ENCODE measurements around the gene RFX1. TPM values are rescaled to one million over a fixed set of nuclear protein-coding genes. Genes with fewer than 3 reads are reported as not detected.

Gene RFX1
- total and polyA plus RNA-seq, 2 of the 13 experiments (the other 11 are each of a cell fraction or from before 2014, with no cell fraction given), result 1.1 to 1.3 TPM

DNA sequence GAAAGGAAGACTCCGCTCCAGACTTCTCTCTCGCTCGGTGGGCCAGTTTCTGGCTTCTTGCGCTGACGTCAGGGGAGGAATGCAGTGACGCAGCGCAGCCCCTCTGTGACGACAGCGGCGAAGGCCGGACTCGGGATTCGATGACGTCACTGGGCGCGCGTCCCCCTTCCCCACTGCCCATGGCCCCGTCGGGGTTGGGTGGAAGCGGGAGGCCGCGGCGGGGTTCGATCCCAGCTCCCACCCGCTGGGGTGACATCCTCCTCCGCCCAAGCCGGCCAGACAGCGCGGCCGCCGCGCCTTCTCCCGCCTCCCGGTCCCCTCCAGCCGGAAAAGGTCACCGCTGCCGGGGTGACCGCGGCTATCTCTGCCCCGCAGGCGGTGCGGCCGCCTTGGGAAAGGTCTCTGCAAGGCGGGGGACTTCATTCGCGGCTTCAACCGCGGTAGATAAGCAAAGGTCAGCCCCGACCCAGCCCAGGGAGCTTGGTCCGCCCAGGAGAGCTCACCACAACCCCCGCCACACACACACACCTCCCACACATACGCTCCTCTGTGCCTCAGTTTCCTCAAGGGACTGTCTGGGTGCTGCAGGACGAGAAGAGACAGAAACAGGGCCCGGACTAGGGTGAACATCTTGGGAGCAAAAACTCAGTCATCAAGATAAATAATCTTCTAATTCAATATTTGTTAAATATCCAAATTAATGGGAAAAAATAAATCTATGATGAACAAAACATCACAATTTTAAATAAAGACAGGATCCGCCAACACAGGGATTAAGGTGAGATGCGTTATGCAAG lies 844 bp upstream of the RFX1 start (continued):
- no peak for TF ChIP-seq ISX (CRISPR knock-in tag; conservative IDR thresholded peaks at IDR 0.05)
- TF ChIP-seq, protein P1, sequence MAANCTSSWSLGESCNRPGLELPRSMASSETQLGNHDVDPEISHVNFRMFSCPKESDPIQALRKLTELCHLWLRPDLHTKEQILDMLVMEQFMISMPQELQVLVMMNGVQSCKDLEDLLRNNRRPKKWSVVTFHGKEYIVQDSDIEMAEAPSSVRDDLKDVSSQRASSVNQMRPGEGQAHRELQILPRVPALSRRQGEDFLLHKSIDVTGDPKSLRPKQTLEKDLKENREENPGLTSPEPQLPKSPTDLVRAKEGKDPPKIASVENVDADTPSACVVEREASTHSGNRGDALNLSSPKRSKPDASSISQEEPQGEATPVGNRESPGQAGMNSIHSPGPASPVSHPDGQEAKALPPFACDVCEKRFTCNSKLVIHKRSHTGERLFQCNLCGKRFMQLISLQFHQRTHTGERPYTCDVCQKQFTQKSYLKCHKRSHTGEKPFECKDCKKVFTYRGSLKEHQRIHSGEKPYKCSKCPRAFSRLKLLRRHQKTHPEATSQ (CRISPR knock-in tag; IDR thresholded peaks at IDR 0.05; ENCODE audit: borderline replicate concordance), result peak; percentile 68; the same call in 1 of the 2 replicates
- TF ChIP-seq ZNF3 (CRISPR knock-in tag; IDR thresholded peaks at IDR 0.05), result no peak
- peak; percentile 81; the same call in 1 of the 2 replicates for TF ChIP-seq ZSCAN21 (CRISPR knock-in tag; IDR thresholded peaks at IDR 0.05; ENCODE audit: borderline replicate concordance)
- TF ChIP-seq ZNF572 (CRISPR knock-in tag; IDR thresholded peaks at IDR 0.05), result no peak
- peak; percentile 56 for TF ChIP-seq GATAD2A (CRISPR knock-in tag; IDR thresholded peaks at IDR 0.05)
- TF ChIP-seq ATF1 (CRISPR knock-in tag; IDR thresholded peaks at IDR 0.05), result peak; percentile 96; the same call in 1 of the 2 replicates
- peak; percentile 43; the same call in 1 of the 2 replicates for TF ChIP-seq ZFP90 (CRISPR knock-in tag; IDR thresholded peaks at IDR 0.05; ENCODE audit: borderline replicate concordance)
- TF ChIP-seq MAFG (CRISPR knock-in tag; IDR thresholded peaks at IDR 0.05), result no peak
- no peak for TF ChIP-seq ZNF264 (CRISPR knock-in tag; IDR thresholded peaks at IDR 0.05)
- TF ChIP-seq ZNF577 (CRISPR knock-in tag; IDR thresholded peaks at IDR 0.05; ENCODE audit: borderline replicate concordance, low read depth), result no peak
- TF ChIP-seq, protein P2, sequence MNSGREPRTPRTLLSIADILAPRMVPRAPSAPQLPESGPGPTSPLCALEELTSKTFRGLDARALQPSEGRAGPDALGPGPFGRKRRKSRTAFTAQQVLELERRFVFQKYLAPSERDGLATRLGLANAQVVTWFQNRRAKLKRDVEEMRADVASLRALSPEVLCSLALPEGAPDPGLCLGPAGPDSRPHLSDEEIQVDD (CRISPR knock-in tag; IDR thresholded peaks at IDR 0.05; ENCODE audit: borderline replicate concordance), result no peak
- TF ChIP-seq ZNF441 (CRISPR knock-in tag; IDR thresholded peaks at IDR 0.05; ENCODE audit: borderline replicate concordance), result 0 out of 2 replicates have a peak, but pooled peaks have one; percentile 51
- TF ChIP-seq, protein P3, sequence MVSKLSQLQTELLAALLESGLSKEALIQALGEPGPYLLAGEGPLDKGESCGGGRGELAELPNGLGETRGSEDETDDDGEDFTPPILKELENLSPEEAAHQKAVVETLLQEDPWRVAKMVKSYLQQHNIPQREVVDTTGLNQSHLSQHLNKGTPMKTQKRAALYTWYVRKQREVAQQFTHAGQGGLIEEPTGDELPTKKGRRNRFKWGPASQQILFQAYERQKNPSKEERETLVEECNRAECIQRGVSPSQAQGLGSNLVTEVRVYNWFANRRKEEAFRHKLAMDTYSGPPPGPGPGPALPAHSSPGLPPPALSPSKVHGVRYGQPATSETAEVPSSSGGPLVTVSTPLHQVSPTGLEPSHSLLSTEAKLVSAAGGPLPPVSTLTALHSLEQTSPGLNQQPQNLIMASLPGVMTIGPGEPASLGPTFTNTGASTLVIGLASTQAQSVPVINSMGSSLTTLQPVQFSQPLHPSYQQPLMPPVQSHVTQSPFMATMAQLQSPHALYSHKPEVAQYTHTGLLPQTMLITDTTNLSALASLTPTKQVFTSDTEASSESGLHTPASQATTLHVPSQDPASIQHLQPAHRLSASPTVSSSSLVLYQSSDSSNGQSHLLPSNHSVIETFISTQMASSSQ (IDR thresholded peaks at IDR 0.05; ENCODE audit: low read depth), result no peak
- TF ChIP-seq, protein P3 (CRISPR knock-in tag; IDR thresholded peaks at IDR 0.05; ENCODE audit: borderline replicate concordance), result no peak
- TF ChIP-seq, protein P4, sequence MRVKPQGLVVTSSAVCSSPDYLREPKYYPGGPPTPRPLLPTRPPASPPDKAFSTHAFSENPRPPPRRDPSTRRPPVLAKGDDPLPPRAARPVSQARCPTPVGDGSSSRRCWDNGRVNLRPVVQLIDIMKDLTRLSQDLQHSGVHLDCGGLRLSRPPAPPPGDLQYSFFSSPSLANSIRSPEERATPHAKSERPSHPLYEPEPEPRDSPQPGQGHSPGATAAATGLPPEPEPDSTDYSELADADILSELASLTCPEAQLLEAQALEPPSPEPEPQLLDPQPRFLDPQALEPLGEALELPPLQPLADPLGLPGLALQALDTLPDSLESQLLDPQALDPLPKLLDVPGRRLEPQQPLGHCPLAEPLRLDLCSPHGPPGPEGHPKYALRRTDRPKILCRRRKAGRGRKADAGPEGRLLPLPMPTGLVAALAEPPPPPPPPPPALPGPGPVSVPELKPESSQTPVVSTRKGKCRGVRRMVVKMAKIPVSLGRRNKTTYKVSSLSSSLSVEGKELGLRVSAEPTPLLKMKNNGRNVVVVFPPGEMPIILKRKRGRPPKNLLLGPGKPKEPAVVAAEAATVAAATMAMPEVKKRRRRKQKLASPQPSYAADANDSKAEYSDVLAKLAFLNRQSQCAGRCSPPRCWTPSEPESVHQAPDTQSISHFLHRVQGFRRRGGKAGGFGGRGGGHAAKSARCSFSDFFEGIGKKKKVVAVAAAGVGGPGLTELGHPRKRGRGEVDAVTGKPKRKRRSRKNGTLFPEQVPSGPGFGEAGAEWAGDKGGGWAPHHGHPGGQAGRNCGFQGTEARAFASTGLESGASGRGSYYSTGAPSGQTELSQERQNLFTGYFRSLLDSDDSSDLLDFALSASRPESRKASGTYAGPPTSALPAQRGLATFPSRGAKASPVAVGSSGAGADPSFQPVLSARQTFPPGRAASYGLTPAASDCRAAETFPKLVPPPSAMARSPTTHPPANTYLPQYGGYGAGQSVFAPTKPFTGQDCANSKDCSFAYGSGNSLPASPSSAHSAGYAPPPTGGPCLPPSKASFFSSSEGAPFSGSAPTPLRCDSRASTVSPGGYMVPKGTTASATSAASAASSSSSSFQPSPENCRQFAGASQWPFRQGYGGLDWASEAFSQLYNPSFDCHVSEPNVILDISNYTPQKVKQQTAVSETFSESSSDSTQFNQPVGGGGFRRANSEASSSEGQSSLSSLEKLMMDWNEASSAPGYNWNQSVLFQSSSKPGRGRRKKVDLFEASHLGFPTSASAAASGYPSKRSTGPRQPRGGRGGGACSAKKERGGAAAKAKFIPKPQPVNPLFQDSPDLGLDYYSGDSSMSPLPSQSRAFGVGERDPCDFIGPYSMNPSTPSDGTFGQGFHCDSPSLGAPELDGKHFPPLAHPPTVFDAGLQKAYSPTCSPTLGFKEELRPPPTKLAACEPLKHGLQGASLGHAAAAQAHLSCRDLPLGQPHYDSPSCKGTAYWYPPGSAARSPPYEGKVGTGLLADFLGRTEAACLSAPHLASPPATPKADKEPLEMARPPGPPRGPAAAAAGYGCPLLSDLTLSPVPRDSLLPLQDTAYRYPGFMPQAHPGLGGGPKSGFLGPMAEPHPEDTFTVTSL (CRISPR knock-in tag; IDR thresholded peaks at IDR 0.05; ENCODE audit: borderline replicate concordance), result no peak
- TF ChIP-seq NR2C2 (CRISPR knock-in tag; IDR thresholded peaks at IDR 0.05; ENCODE audit: borderline replicate concordance), result peak; percentile 42; the same call in 1 of the 2 replicates
